Activated CD8-positive, alpha-beta memory T cell treated with anti-CD3 and anti-CD28 coated beads, Interleukin-2, amount 10 ng/mL, durations not matched to agents 7 days and 5 days (primary cell): ENCODE data around the gene GATA2. TPM values are rescaled to one million over a fixed set of nuclear protein-coding genes. Genes with fewer than 3 reads are reported as not detected.
A peak's percentile ranks its signal among the peaks of the same experiment; 100 is the strongest.

Experiments used
- ATAC-seq: fragments of 150-1000 bp; cut with Tn5 transposase; one replicate; pipeline ENCODE4 v1.10.0; 2021; ENCODE audit warnings: moderate library complexity
- CTCF ChIA-PET: fragments of 350-600 bp; sonication (Branson Sonifier 250); formaldehyde crosslinking; loops from one replicate; lab custom pipeline; 2021; ENCODE audit warnings: antibody characterized with exemption; lab: Charles Lee
- DNase-seq: peaks from one replicate; pipeline ENCODE4 v3.0.0-alpha.2; 2020
- H3K27ac Mint-ChIP-seq: one replicate; pipeline ENCODE4 v1.8.0; 2021; ENCODE audit warnings: mild to moderate bottlenecking, mixed read lengths
- H3K27me3 Mint-ChIP-seq: one replicate; pipeline ENCODE4 v1.8.0; 2021; ENCODE audit warnings: mixed read lengths
- H3K36me3 Mint-ChIP-seq: one replicate; pipeline ENCODE4 v1.8.0; 2021; ENCODE audit warnings: mild to moderate bottlenecking, mixed read lengths
- H3K4me1 Mint-ChIP-seq: one replicate; pipeline ENCODE4 v1.8.0; 2021; ENCODE audit warnings: mixed read lengths
- H3K4me3 Mint-ChIP-seq: one replicate; pipeline ENCODE4 v1.8.0; 2021; ENCODE audit warnings: mild to moderate bottlenecking, moderate library complexity, mixed read lengths
- H3K9me3 Mint-ChIP-seq: one replicate; pipeline ENCODE4 v1.8.0; 2022; ENCODE audit warnings: low read depth, mixed read lengths
- total RNA-seq, 2 experiments: library from RNA; stranded (reverse); gene quantifications; one replicate each; pipeline ENCODE4 v1.2.3, GENCODE V29; 2021

Gene GATA2
- total RNA-seq, 2 experiments from 2014 or later, result 0.28 TPM; not detected in 1

DNA sequence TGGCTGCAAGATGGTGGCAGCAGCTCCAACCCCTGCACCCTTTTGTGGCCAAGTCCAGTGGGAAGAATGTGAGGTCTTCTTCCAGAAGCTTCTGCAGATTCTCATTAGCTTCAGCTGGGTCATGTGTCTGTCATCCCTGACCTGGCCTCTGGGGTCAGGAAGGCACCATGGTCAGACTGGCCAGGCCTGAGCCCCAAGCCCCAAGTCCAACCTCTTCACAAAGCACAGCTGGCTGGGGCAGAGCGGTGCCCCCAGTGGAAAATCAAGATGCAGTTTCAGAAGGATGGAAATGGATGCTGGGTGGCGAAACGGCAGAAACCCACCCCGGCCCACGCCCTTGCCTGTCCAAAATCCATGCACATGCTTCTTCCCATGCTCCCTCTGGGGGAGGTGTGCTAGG lies 15.9 kb upstream of the GATA2 start:
- H3K27ac Mint-ChIP-seq, result no peak overlapping the region
- H3K4me1 Mint-ChIP-seq, result no peaks in the 10 kb centered on the region
- peaks cover 25% of the 10 kb centered on the region for H3K27me3 Mint-ChIP-seq
- no peak overlapping the region for H3K4me3 Mint-ChIP-seq
- DNase-seq (no peak), ATAC-seq (no peak)
- H3K9me3 Mint-ChIP-seq, result no peaks in the 10 kb centered on the region
- H3K36me3 Mint-ChIP-seq, result no peaks in the 10 kb centered on the region
- CTCF ChIA-PET, result no interaction called here

DNA sequence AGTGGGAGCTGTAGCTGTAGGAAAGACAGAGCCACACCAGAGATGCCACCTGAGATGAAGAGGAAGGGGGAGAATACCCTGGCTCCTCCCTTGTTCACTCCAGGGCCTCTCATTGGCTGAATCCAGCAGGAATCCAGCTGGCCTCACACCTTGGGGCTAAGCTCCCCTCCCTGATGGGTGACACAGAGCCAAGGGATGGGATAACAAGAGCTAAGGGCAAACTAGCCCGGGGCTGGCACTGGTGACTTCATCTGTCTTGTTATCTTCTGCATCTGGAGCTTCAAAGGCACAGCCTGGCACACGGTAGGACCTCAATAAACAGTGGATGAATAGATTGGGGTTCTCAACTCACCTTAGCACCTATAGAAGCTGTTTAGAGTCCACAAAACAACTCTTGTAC lies 13.8 kb upstream of the GATA2 start:
- Mint-ChIP-seq H3K4me3 (no peak overlapping the region), H3K27ac (no peak overlapping the region), H3K4me1 (no peaks in the 10 kb centered on the region), H3K27me3 (peaks cover 24% of the 10 kb centered on the region), H3K36me3 (no peaks in the 10 kb centered on the region), H3K9me3 (no peaks in the 10 kb centered on the region)
- DNase-seq, result peak; percentile 11
- ATAC-seq, result no peak
- CTCF ChIA-PET, result interaction anchor here (1.5 kb wide), 2 partner anchors 81 to 95 kb away, joined by 5 read pairs; no protein-coding TSS in a partner anchor

- Mint-ChIP-seq H3K27me3 (peaks cover 25% of the 10 kb centered on the region), H3K4me3 (no peak overlapping the region), H3K27ac (no peak overlapping the region), H3K4me1 (no peaks in the 10 kb centered on the region), H3K9me3 (no peaks in the 10 kb centered on the region), H3K36me3 (no peaks in the 10 kb centered on the region)
- ATAC-seq (no peak), DNase-seq (peak; percentile 12)
- CTCF ChIA-PET, result interaction anchor here (0.6 to 1.5 kb wide), 4 partner anchors 11 to 410 kb away, joined by 3 to 5 read pairs (median 4); no protein-coding TSS in a partner anchor
These were observed 12.8 kb upstream of the GATA2 start for GRCh38 chr3:128505771-128506170.

GRCh38 chr3:128504963-128505730 lies 12.1 kb upstream of the GATA2 start:
- CTCF ChIA-PET, result interaction anchor here (0.6 to 1.5 kb wide), 3 partner anchors 11 to 97 kb away, joined by 4 to 5 read pairs (median 5); no protein-coding TSS in a partner anchor
- Mint-ChIP-seq H3K9me3 (no peaks in the 10 kb centered on the region), H3K27ac (no peak overlapping the region), H3K36me3 (no peaks in the 10 kb centered on the region), H3K27me3 (peaks cover 24% of the 10 kb centered on the region), H3K4me1 (no peaks in the 10 kb centered on the region), H3K4me3 (no peak overlapping the region)
- DNase-seq, result peak; percentile 23
- ATAC-seq, result no peak

- peaks cover 26% of the 10 kb centered on the region for H3K27me3 Mint-ChIP-seq
- no peak overlapping the region for H3K4me3 Mint-ChIP-seq
- H3K36me3 Mint-ChIP-seq, result no peaks in the 10 kb centered on the region
- H3K9me3 Mint-ChIP-seq, result no peaks in the 10 kb centered on the region
- DNase-seq (peak; percentile 22), ATAC-seq (no peak)
- CTCF ChIA-PET, result no interaction called here
- H3K4me1 Mint-ChIP-seq, result no peaks in the 10 kb centered on the region
- H3K27ac Mint-ChIP-seq, result no peak overlapping the region
These were observed 11.5 kb upstream of the GATA2 start for GRCh38 chr3:128504533-128504915.

DNA sequence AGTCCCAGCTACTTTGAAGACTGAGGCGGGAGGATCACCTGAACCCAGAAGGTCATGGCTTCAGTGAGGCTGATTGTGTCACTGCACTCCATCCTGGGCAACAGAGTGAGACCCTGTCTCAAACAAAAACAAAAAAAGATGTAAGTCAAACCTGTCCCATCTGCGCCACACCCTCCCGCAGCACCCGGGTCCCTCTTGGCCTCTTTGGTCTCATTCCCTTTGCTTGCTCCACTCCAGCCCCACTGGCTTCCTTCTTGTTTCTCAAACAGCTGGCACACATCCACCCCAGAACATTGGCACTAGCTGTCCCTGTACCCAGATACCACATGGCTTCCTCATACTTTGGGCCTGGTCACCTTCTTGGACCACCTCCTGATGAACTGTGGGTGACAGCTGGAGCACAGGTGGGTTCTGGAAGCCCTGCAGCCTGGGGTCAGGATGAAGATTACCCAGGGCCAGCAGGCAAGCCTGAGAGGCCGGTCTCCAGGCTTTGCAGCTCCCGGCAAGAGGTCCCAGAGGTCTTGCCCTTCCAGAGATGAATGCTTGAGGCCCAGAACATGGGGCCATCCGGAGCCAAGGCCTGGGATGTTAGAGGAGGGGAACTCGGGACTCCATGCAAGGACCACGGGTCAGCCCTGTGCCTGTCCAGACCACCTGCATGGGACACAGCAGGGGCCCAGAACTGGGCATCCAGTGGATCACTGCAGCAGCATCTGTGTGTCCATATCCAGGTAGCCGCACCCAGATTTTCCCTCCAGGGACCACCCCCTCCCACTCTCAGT lies 10.9 kb upstream of the GATA2 start:
- Mint-ChIP-seq H3K4me1 (no peaks in the 10 kb centered on the region), H3K27ac (no peak overlapping the region), H3K9me3 (no peaks in the 10 kb centered on the region), H3K4me3 (no peak overlapping the region), H3K36me3 (no peaks in the 10 kb centered on the region), H3K27me3 (peaks cover 27% of the 10 kb centered on the region)
- DNase-seq (peak; percentile 23), ATAC-seq (no peak)
- CTCF ChIA-PET, result interaction anchor here (1.2 to 1.7 kb wide), 2 partner anchors 76 to 78 kb away, joined by 3 to 7 read pairs; no protein-coding TSS in a partner anchor

- Mint-ChIP-seq H3K27me3 (peaks cover 34% of the 10 kb centered on the region), H3K36me3 (no peaks in the 10 kb centered on the region), H3K27ac (no peak overlapping the region), H3K4me1 (no peaks in the 10 kb centered on the region), H3K9me3 (no peaks in the 10 kb centered on the region), H3K4me3 (no peak overlapping the region)
- DNase-seq (peak; percentile 30), ATAC-seq (no peak)
- CTCF ChIA-PET, result interaction anchor here (1.2 to 1.7 kb wide), 2 partner anchors 76 to 77 kb away, joined by 3 to 7 read pairs; no protein-coding TSS in a partner anchor
These were observed 10.2 kb upstream of the GATA2 start for GRCh38 chr3:128503164-128503651.

- ATAC-seq, result no peak
- CTCF ChIA-PET, result interaction anchor here (1.2 to 1.7 kb wide), 2 partner anchors 75 to 77 kb away, joined by 3 to 7 read pairs; no protein-coding TSS in a partner anchor
- Mint-ChIP-seq H3K4me3 (no peak overlapping the region), H3K27me3 (peaks cover 34% of the 10 kb centered on the region), H3K36me3 (no peaks in the 10 kb centered on the region), H3K27ac (no peak overlapping the region), H3K9me3 (no peaks in the 10 kb centered on the region), H3K4me1 (no peaks in the 10 kb centered on the region)
- peak; percentile 23 for DNase-seq
These were observed 9.7 kb upstream of the GATA2 start for GRCh38 chr3:128502712-128503111.

- H3K4me1 Mint-ChIP-seq, result peaks cover 3% of the 10 kb centered on the region
- no peak overlapping the region for H3K4me3 Mint-ChIP-seq
- H3K27ac Mint-ChIP-seq, result no peak overlapping the region
- ATAC-seq, result no peak
- DNase-seq, result no peak
- no peaks in the 10 kb centered on the region for H3K36me3 Mint-ChIP-seq
- no peaks in the 10 kb centered on the region for H3K9me3 Mint-ChIP-seq
- CTCF ChIA-PET, result interaction anchor here (0.9 kb wide), 1 partner anchor 76 kb away, joined by 4 read pairs; no protein-coding TSS in a partner anchor
- peaks cover 43% of the 10 kb centered on the region for H3K27me3 Mint-ChIP-seq
These were observed 8.4 kb upstream of the GATA2 start for GRCh38 chr3:128501431-128501830.

- no peak for DNase-seq
- H3K4me3 Mint-ChIP-seq, result no peak overlapping the region
- CTCF ChIA-PET, result interaction anchor here (0.9 kb wide), 1 partner anchor 75 kb away, joined by 4 read pairs; no protein-coding TSS in a partner anchor
- no peaks in the 10 kb centered on the region for H3K9me3 Mint-ChIP-seq
- ATAC-seq, result no peak
- H3K27ac Mint-ChIP-seq, result no peak overlapping the region
- peaks cover 6% of the 10 kb centered on the region for H3K4me1 Mint-ChIP-seq
- H3K36me3 Mint-ChIP-seq, result no peaks in the 10 kb centered on the region
- H3K27me3 Mint-ChIP-seq, result peaks cover 50% of the 10 kb centered on the region
These were observed 7.6 kb upstream of the GATA2 start for GRCh38 chr3:128500556-128500955.

DNA sequence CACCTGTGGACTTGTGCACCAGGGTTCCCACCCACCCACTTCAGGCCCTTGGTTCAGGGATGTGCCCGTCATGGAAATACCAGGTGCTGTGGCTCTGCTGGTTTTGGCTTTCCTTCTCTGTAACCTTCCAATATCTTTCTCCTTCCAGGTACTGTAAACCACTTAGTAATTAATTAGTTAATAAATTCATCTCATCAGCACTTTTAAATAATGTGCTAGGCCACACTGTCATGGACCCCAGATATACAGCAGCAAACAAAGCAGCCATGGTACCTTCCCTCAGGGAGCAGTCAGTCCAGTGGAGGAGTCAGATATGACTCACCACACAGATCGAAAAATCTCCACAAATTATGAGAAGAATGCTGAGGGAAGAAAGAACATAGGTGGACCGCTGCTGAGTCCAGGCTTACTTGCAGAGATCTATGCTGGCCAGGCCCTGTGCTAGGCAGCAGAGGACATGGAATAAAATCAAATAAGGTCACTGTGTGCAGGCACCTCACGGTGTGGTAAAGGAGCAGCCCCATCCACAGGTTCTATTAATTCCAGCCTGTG lies 6.8 kb upstream of the GATA2 start:
- no peaks in the 10 kb centered on the region for H3K36me3 Mint-ChIP-seq
- no peak overlapping the region for H3K27ac Mint-ChIP-seq
- ATAC-seq (no peak), DNase-seq (no peak)
- peaks cover 6% of the 10 kb centered on the region for H3K4me1 Mint-ChIP-seq
- H3K27me3 Mint-ChIP-seq, result peaks cover 58% of the 10 kb centered on the region
- H3K9me3 Mint-ChIP-seq, result no peaks in the 10 kb centered on the region
- CTCF ChIA-PET, result interaction anchor here (0.6 to 1.6 kb wide), 4 partner anchors 9 to 296 kb away, joined by 3 to 15 read pairs (median 4); no protein-coding TSS in a partner anchor
- no peak overlapping the region for H3K4me3 Mint-ChIP-seq

- Mint-ChIP-seq H3K4me3 (peak overlapping the region; percentile 13), H3K36me3 (no peaks in the 10 kb centered on the region), H3K9me3 (no peaks in the 10 kb centered on the region), H3K27ac (no peak overlapping the region), H3K4me1 (peaks cover 6% of the 10 kb centered on the region), H3K27me3 (peaks cover 64% of the 10 kb centered on the region)
- no peak for DNase-seq
- CTCF ChIA-PET, result interaction anchor here (0.6 to 1.6 kb wide), 4 partner anchors 8 to 296 kb away, joined by 3 to 15 read pairs (median 4); no protein-coding TSS in a partner anchor
- ATAC-seq, result no peak
These were observed 6.0 kb upstream of the GATA2 start for GRCh38 chr3:128498901-128499530.
